Ectodermal cell (in vitro differentiated cells): ENCODE results near the gene PPM1K. TPM values are rescaled to one million over a fixed set of nuclear protein-coding genes. Genes with fewer than 3 reads are reported as not detected.
"Not testable (repeated sequence)": the region's sequence is repeated elsewhere in the genome, so short reads cannot be mapped to it uniquely, and the experiment has no call there.

Experiments used
- H3K27ac ChIP-seq: 2 replicates; pipeline ENCODE4 v1.7.0; 2013; ENCODE audit warnings: mild to moderate bottlenecking, low read depth, low read length; ENCODE audit not compliant: insufficient read depth, poor library complexity, severe bottlenecking
- H3K27me3 ChIP-seq: 2 replicates; pipeline ENCODE4 v1.7.0; 2013; ENCODE audit warnings: mild to moderate bottlenecking, low read length; ENCODE audit not compliant: insufficient read depth, control insufficient read depth, poor library complexity, severe bottlenecking
- H3K36me3 ChIP-seq: one replicate; pipeline ENCODE4 v1.7.0; 2013; ENCODE audit warnings: low read length; ENCODE audit not compliant: control insufficient read depth, insufficient read depth
- H3K4me1 ChIP-seq: one replicate; pipeline ENCODE4 v1.7.0; 2013; ENCODE audit warnings: low read length; ENCODE audit not compliant: control insufficient read depth, insufficient read depth
- H3K4me3 ChIP-seq: 2 replicates; pipeline ENCODE4 v1.7.0; 2013; ENCODE audit warnings: low read depth, low read length, control low read depth; ENCODE audit not compliant: insufficient read depth
- H3K9me3 ChIP-seq: 2 replicates; pipeline ENCODE4 v1.7.0; 2013; ENCODE audit warnings: mild to moderate bottlenecking, low read length, moderate library complexity; ENCODE audit not compliant: control insufficient read depth
- WGBS, 2 experiments: methylation state at CpG; one replicate each; pipeline ENCODE4 v1.1.7; 2013; ENCODE audit warnings: missing lambda C conversion rate in 2 of 2; 5-methylcytosine and 5-hydroxymethylcytosine counted together
- polyA plus RNA-seq, 4 experiments: library from polyadenylated mRNA; stranded (reverse); fragments of 50-300 nt; gene quantifications; one replicate each; pipeline ENCODE4 v1.2.3, GENCODE V29; 2013

The PPM1K gene
- polyA plus RNA-seq (2013, experiment 1 of 4), result 3.9 TPM
- 3.7 TPM for polyA plus RNA-seq (2013, experiment 2 of 4)
- 2.8 TPM for polyA plus RNA-seq (2013, experiment 3 of 4)
- polyA plus RNA-seq (2013, experiment 4 of 4), result 3.4 TPM

DNA sequence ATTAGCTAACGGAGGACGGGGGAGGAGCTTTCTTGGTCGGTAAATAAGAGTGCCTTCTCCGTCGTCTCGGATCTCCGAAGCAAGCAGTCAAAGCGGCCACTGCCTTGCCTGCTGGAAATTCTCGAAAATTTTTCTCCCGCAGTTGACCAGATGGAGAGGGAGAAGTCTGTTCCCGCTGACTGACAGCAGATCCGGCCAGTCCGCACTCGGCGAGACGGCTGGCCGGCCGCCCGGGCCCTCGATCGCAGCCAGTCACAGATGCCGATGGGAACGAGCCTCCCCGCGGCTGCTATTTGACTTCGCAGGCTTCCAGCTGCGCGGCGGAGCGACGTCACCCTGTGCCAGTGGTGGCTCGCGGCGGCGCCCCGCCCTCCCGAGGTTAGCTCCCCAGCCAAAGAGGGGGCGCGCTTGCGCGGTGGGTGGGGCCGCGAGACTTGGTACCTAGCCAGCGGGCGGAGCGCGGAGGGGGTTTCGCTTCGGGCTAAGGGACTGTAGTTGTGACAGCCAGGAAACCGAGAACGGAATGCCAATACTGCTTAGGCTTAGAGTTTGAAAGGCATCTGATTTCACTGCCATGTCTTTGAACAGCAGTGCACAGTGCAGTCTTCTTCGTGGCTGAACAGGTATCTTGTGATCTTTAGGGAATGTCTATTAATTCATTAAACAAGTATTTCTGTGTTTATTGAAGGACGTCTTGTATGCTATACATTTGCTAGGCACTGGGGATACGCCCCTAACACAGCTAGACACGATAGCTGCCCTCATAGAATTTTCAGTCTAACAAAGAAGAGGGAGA lies at the start of gene PPM1K:
Gene PPM1K (minus strand): TSS at position 123 of the 796 bp plus-strand sequence. CDS start 5,978 bp downstream, outside the sequence.
- peak within 1 kb of the TSS; percentile 61 for H3K4me3 ChIP-seq
- WGBS, 2 experiments, result 1% methylated on average over 53 to 55 of the region's 55 CpGs
- H3K9me3 ChIP-seq, result no peaks in the 10 kb centered on the region
- no peaks in the 10 kb centered on the region for H3K36me3 ChIP-seq
- H3K27me3 ChIP-seq, result peaks cover 32% of the 10 kb centered on the region
- H3K4me1 ChIP-seq, result no peaks in the 10 kb centered on the region
- peak within 1 kb of the TSS; percentile 86 for H3K27ac ChIP-seq

DNA sequence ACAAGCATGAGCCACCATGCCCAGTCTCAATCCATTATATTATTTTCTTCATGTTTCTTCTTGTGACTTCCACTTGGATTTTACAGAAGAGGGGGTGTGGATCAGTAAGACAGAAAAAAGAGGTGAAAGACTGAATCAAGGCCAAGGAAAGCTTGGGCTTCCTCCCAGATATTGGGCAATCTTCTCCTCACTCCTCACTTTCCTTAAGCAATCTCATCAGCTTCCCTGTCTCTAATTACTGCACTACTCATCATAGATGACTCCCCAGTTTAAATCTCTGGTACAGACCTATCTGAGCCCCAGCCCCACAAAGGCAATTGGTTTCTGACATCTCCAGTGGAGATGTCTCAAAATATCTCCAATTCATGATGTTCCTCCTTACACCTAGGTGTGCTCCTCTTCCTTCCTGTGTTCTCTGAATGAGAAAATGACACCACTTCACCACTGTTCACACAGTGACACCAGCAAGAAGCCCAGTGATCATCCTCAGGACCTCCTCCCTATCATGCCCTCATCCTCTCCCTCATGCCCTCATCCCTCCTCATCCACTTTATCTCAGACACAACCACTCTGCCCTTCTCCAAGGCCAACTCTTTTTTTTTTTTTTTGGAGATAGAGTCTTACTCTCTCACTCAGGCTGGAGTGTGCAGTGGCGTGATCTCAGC lies 49.5 kb upstream of the PPM1K start:
- Histone ChIP-seq H3K4me1 (no peaks in the 10 kb centered on the region), H3K4me3 (no peak overlapping the region), H3K36me3 (no peaks in the 10 kb centered on the region), H3K27me3 (no peaks in the 10 kb centered on the region), H3K27ac (no peak overlapping the region), H3K9me3 (no peaks in the 10 kb centered on the region)
- 84 to 93% methylated on average over 1 of the region's 1 CpG for WGBS, 2 experiments

DNA sequence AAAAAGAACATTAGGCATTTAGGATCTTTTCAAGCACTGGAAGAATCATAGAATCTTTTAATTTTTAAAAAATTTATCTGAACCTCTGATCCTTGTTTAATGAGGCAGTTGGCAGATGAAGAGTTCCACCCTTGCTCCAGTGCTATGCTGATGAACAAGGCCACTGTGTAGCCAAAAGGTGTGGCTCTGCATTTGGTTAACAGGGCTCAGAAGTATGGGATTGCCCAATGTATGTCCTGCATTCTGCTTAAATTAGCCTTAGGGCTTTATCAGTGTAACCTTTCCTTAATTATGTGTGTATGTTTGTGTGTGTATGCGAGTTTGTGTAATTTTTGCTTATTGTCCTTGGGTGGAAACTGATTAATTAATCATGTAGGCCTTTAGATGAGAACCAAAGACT lies 43.3 kb upstream of the PPM1K start:
- 85 to 93% methylated on average over 1 of the region's 1 CpG for WGBS, 2 experiments
- H3K27ac ChIP-seq, result no peak overlapping the region
- no peaks in the 10 kb centered on the region for H3K4me1 ChIP-seq
- H3K36me3 ChIP-seq, result no peaks in the 10 kb centered on the region
- no peak overlapping the region for H3K4me3 ChIP-seq
- H3K9me3 ChIP-seq, result no peaks in the 10 kb centered on the region
- no peaks in the 10 kb centered on the region for H3K27me3 ChIP-seq

DNA sequence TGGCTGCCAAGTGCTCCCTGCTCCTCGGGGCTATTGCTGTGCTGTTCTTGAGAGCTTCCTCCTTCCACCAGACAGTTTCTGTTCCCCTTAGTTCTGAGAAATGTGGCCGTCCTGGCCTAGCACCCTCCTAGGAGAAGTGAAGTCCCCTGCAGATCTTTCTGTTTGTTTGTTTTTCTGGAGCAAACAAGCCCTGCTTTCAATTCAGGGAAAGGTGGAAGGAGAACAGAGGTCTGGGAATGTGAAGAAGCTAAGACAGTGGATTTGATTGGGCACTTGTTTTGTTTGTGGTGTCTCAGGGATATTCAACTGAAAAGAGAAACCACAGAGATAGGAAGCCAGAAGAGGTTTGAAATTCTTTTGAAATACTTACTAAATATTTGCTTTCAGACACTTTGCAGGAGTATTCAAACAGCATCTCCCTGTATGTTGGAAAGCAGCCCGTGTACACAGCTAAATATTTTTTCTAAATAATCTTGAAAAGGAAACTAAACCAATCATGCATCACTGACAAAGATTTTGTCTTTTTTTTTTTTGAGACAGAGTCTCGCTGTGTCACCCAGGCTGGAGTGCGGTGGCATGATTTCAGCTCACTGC lies 36.5 kb upstream of the PPM1K start:
- no peaks in the 10 kb centered on the region for H3K4me1 ChIP-seq
- H3K9me3 ChIP-seq, result no peaks in the 10 kb centered on the region
- 71 to 73% methylated on average over 5 of the region's 5 CpGs for WGBS, 2 experiments
- H3K4me3 ChIP-seq, result no peak overlapping the region
- H3K36me3 ChIP-seq, result no peaks in the 10 kb centered on the region
- no peaks in the 10 kb centered on the region for H3K27me3 ChIP-seq
- H3K27ac ChIP-seq, result no peak overlapping the region

DNA sequence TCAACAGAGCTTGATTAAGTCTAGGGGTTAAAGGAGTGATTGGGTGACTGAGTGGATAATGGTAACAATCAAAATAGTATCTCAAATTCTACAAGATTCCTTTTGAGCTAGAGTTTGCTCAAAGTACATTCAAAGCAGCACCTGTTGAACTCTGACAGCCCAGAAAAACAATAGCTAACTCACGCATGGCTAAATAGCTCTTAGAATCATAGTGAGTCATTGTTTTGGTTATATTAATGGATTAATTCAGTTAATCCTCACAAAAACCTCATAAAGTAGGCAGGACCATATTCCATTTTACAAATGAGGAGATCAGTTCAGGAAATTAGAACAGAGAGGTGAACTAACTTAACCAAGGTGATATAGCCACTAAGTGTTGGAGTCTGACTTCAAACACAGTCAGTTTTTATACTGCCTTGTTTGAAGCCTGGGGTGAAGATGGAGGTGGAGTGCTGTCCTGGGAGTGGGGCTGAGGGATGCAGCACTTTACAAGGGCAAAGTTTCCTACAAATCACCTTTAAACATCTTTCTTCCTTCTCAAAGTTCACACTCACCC lies 35.9 kb upstream of the PPM1K start:
- 100% methylated on average over 1 of the region's 1 CpG; no CpG with 5 or more reads in 1 of the 2 experiments for whole genome bisulfite sequencing, 2 experiments
- Histone ChIP-seq H3K36me3 (no peaks in the 10 kb centered on the region), H3K4me1 (no peaks in the 10 kb centered on the region), H3K4me3 (no peak overlapping the region), H3K27me3 (no peaks in the 10 kb centered on the region), H3K9me3 (no peaks in the 10 kb centered on the region), H3K27ac (no peak overlapping the region)

DNA sequence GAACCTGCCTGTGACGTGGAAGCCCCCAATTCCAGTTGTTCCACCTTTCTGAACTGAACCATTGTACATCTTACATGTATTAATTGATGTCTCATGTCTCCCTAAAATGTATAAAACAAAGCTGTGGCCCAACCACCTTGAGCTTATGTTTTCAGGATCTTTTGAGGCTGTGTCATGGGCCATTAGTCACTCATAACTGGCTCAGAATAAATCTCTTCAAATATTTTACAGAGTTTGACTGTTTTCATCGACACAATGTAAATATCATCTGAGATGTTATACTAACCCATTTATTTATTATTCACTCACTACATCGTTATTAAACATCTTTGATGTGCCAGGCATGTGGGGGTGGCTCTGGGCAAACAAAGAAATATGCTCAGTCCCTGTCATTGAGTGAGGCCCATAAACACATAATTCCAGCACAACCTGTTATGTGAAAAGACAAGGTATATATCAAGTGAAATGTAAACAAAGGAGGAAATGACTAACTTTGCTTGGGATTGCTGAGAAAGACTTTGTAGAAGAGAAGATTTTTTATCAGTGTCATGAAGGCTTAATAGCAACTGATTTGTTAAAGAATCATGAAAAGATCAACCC lies 34.5 kb upstream of the PPM1K start:
- Histone ChIP-seq H3K9me3 (no peaks in the 10 kb centered on the region), H3K27me3 (no peaks in the 10 kb centered on the region), H3K4me1 (no peaks in the 10 kb centered on the region), H3K36me3 (no peaks in the 10 kb centered on the region), H3K4me3 (no peak overlapping the region), H3K27ac (no peak overlapping the region)
- 89 to 95% methylated on average over 3 of the region's 3 CpGs for WGBS, 2 experiments

DNA sequence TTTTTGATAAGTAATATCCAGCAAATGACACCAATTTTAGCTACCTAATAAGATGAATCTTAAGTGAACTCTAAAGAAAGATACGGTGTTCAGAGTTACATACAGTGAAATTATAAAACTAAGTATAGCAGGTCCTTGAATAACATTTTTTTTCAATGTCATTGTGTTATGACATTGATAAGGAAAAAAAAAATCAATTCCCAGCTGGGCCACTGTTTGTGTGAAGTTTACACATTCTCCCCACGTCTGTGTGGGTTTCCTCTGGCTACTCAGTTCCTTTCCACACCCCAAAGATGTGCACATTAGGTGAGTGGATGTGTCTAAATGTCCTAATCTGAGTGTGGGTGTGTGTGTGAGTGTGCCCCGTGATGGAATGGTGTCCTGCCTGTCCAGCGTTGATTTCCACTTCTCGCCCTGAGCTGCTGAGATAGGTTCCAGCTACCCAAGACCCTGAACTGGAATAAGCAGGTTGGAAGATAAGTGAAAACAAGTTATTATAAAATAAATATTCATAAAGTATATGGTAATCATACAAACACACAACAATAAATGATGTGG lies 31.2 kb upstream of the PPM1K start:
- H3K36me3 ChIP-seq, result no peaks in the 10 kb centered on the region
- H3K27ac ChIP-seq, result no peak overlapping the region
- WGBS, 2 experiments, result 96% methylated on average over 4 to 5 of the region's 5 CpGs
- H3K4me1 ChIP-seq, result no peaks in the 10 kb centered on the region
- no peak overlapping the region for H3K4me3 ChIP-seq
- H3K27me3 ChIP-seq, result no peaks in the 10 kb centered on the region
- no peaks in the 10 kb centered on the region for H3K9me3 ChIP-seq

DNA sequence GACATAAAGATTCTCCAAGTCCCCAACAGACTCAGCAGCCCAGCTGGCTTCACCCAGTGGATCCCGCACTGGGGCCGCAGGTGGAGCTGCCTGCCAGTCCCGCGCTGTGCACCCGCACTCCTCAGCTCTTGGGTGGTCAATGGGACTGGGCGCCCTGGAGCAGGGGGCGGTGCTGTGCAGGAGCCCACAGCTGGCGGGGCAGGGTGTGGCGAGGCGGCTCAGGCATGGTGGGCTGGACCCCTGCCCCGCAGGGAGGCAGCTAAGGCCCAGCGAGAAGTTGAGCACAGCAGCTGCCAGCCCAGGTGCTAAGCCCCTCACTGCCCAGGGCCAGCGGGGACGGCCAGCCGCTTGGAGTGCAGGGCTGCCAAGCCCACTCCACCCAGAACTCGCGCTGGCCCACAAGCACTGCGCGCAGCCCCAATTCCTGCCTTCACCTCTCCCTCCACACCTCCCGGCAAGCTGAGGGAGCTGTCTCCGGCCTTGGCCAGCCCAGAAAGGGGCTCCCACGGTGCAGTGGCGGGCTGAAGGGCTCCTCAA lies 28.8 kb upstream of the PPM1K start:
- not testable (repeated sequence) for H3K36me3 ChIP-seq, H3K27me3 ChIP-seq, H3K9me3 ChIP-seq, H3K4me1 ChIP-seq, H3K4me3 ChIP-seq, H3K27ac ChIP-seq
- 95 to 96% methylated on average over 23 of the region's 23 CpGs for WGBS, 2 experiments

DNA sequence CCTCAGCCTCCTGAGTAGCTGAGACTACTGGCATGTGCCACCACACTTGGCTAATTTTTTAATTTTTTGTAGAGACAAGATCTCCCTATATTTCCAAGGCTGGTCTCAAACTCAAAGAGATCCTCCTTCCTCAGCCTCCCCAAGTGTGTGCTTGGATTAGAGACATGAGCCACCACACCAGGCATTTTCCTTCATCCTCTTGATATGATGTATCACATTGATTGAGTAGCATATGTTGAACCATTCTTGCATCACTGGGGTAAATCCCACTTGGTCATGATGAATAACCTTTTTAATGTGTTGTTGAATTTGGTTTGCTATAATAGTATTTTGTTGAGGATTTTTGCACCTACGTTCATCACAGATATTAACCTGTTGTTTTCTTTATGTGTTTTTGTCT lies 24.2 kb upstream of the PPM1K start:
- no peak overlapping the region for H3K4me3 ChIP-seq
- 95 to 100% methylated on average over 1 of the region's 1 CpG for WGBS, 2 experiments
- no peak overlapping the region for H3K27ac ChIP-seq
- H3K9me3 ChIP-seq, result no peaks in the 10 kb centered on the region
- no peaks in the 10 kb centered on the region for H3K36me3 ChIP-seq
- no peaks in the 10 kb centered on the region for H3K27me3 ChIP-seq
- H3K4me1 ChIP-seq, result no peaks in the 10 kb centered on the region
